ENCODE results near the gene TPBGL.

Gene TPBGL

GRCh38 chr11:75289511-75289760, 48.9 kb downstream of the TPBGL start:
- TF ChIP-seq CTCF (IDR thresholded peaks at IDR 0.05) (no peak), ZFX (IDR thresholded peaks at IDR 0.05; ENCODE audit: borderline replicate concordance) (no peak)
- no peak overlapping the region for H3K27ac ChIP-seq

GRCh38 chr11:75289919-75290318, 49.3 kb downstream of the TPBGL start:
- TF ChIP-seq CTCF (IDR thresholded peaks at IDR 0.05) (no peak), ZFX (IDR thresholded peaks at IDR 0.05; ENCODE audit: borderline replicate concordance) (no peak)
- H3K27ac ChIP-seq, result no peak overlapping the region

GRCh38 chr11:75291741-75292140, 51.2 kb downstream of the TPBGL start:
- TF ChIP-seq CTCF (IDR thresholded peaks at IDR 0.05) (no peak), ZFX (IDR thresholded peaks at IDR 0.05; ENCODE audit: borderline replicate concordance) (no peak)
- H3K27ac ChIP-seq, result no peak overlapping the region

GRCh38 chr11:75292943-75293342, 52.4 kb downstream of the TPBGL start:
- no peak for TF ChIP-seq CTCF (IDR thresholded peaks at IDR 0.05)
- TF ChIP-seq ZFX (IDR thresholded peaks at IDR 0.05; ENCODE audit: borderline replicate concordance), result no peak
- H3K27ac ChIP-seq, result no peak overlapping the region
